ENCODE results near the gene PLOD3. TPM values are rescaled to one million over a fixed set of nuclear protein-coding genes. Genes with fewer than 3 reads are reported as not detected.

PLOD3 gene
- total and polyA plus RNA-seq, 9 of the 15 experiments (the other 6 are each of a cell fraction or from before 2014, with no cell fraction given), result 2.8 to 101 (median 30.9) TPM

GRCh38 chr7:101255796-101256195, 38.4 kb upstream of the PLOD3 start:
- 9% methylated on average over 4 of the region's 4 CpGs for WGBS (ENCODE audit: insufficient coverage, low coverage, missing lambda C conversion rate)
- Histone ChIP-seq H3K9me3 (replicated peaks; ENCODE audit: control insufficient read depth, insufficient read depth, low read depth, low read length) (no peaks in the 10 kb centered on the region), H3K4me1 (replicated peaks in 1 of 2; ENCODE audit: control insufficient read depth in 2 of 2, insufficient read depth in 2 of 2, low read length in 2 of 2) (peaks cover 0 to 7% of the 10 kb centered on the region in 2 experiments; a peak in 3 of 5 replicates), H3K9me1 (ENCODE audit: control insufficient read depth, insufficient read depth, low read length) (no peaks in the 10 kb centered on the region), H3K79me2 (ENCODE audit: control insufficient read depth, insufficient read depth, low read length) (peaks cover 13% of the 10 kb centered on the region), H2AFZ (ENCODE audit: low read depth, low read length) (no peak overlapping the region), H3K4me2 (ENCODE audit: insufficient read depth, low read length) (no peak overlapping the region), H3K9ac (ENCODE audit: insufficient read depth in 1 of 2, low read depth in 2 of 2, low read length in 2 of 2) (no peak overlapping the region), H3K36me3 (ENCODE audit: control insufficient read depth, insufficient read depth, low read length) (peaks cover under 1% of the 10 kb centered on the region; the same call in 1 of the 3 replicates), H4K20me1 (replicated peaks; ENCODE audit: control insufficient read depth, insufficient read depth, low read length) (0 out of 2 replicates have a peak, but pooled peaks cover 4% of the 10 kb centered on the region), H3K27me3 (ENCODE audit: control insufficient read depth in 2 of 2, insufficient read depth in 2 of 2, low read length in 2 of 2) (peaks cover 7 to 29% of the 10 kb centered on the region in 2 experiments; a peak in 3 of 5 replicates), H3K27ac (ENCODE audit: extremely low read depth, low read depth, low read length) (no peak overlapping the region), H3K4me3 (no peak overlapping the region)
- ChIA-PET CTCF (ENCODE audit: low intra/inter-chr PET ratio) (no interaction called here), POLR2A (interaction anchor here (1.1 to 2.7 kb wide), 2 partner anchors 12 to 27 kb away, joined by 4 to 14 read pairs; no protein-coding TSS in a partner anchor)
- no peak for TF ChIP-seq U2AF2 (optimal IDR thresholded peaks at IDR 0.05; ENCODE audit: low read depth, low read length)
- no peak for TF ChIP-seq RNF219 (CRISPR knock-in tag; IDR thresholded peaks at IDR 0.05)
- peak in 1 of 2 experiments; percentile 26; a peak in 1 of 4 replicates for TF ChIP-seq KDM1A (IDR thresholded peaks at IDR 0.05)
- ATAC-seq (no peak), FAIRE-seq (no peak), DNase-seq (ENCODE audit: extremely low read depth in 1 of 4, low spot score in 3 of 4) (no peak)
- in situ Hi-C loops (cut with MboI) (no loop called here), intact Hi-C loops (cut with micrococcal nuclease) (no loop called here)
- BruUV-seq (replicated peaks), result no TSS peak

Measured in K562 (cell line).